ENCODE data around the gene PRDM16. TPM values are rescaled to one million over a fixed set of nuclear protein-coding genes. Genes with fewer than 3 reads are reported as not detected.

Gene PRDM16
- total RNA-seq, 1 experiment from 2014 or later: not detected

DNA sequence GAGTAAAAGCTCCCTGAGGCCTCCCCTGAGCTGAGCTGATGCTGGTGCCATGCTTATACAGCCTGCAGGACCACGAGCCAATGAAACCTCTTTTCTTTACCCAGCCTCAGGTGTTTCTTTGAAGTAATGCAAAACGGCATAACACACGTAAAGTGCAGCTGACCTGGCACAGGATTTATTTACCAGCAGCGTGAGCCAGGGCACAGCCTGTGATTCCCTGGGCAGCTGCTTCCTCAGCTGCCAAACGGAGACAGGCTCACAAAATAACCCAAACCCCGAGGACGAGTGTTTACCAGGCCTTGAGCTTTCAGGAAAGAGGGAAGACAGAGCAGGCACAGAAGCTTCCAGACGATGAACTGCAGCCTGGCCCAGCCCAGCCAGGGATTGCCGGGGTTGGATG is 264.9 kb downstream of the PRDM16 start:
- no peak overlapping the region for H3K4me3 Mint-ChIP-seq (ENCODE audit: unreplicated experiment)
- no TSS peak for BruUV-seq (replicated peaks)
- intact Hi-C loops (cut with micrococcal nuclease): no loop called here
- H3K27ac Mint-ChIP-seq (ENCODE audit: low read depth, unreplicated experiment): no peak overlapping the region
- no peaks in the 10 kb centered on the region for H3K27me3 Mint-ChIP-seq (ENCODE audit: insufficient read depth, unreplicated experiment)
- H3K36me3 Mint-ChIP-seq (ENCODE audit: insufficient read depth, unreplicated experiment): no peaks in the 10 kb centered on the region
- TF ChIP-seq, protein P1, sequence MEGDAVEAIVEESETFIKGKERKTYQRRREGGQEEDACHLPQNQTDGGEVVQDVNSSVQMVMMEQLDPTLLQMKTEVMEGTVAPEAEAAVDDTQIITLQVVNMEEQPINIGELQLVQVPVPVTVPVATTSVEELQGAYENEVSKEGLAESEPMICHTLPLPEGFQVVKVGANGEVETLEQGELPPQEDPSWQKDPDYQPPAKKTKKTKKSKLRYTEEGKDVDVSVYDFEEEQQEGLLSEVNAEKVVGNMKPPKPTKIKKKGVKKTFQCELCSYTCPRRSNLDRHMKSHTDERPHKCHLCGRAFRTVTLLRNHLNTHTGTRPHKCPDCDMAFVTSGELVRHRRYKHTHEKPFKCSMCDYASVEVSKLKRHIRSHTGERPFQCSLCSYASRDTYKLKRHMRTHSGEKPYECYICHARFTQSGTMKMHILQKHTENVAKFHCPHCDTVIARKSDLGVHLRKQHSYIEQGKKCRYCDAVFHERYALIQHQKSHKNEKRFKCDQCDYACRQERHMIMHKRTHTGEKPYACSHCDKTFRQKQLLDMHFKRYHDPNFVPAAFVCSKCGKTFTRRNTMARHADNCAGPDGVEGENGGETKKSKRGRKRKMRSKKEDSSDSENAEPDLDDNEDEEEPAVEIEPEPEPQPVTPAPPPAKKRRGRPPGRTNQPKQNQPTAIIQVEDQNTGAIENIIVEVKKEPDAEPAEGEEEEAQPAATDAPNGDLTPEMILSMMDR (IDR thresholded peaks at IDR 0.05; ENCODE audit: unreplicated experiment): no peak
- ChIA-PET CTCF (interaction anchor here (0.6 kb wide), 1 partner anchor 452 kb away, joined by 3 read pairs; no protein-coding TSS in a partner anchor), POLR2A (interaction anchor here (0.5 kb wide), 1 partner anchor 768 kb away, joined by 3 read pairs; no protein-coding TSS in a partner anchor)
- no peaks in the 10 kb centered on the region for H3K4me1 Mint-ChIP-seq (ENCODE audit: insufficient read depth, unreplicated experiment)
- H3K9me3 Mint-ChIP-seq (ENCODE audit: unreplicated experiment): no peaks in the 10 kb centered on the region
- no peak for DNase-seq (ENCODE audit: unreplicated experiment)

GRCh38 chr1:3334366-3334765 is 265.4 kb downstream of the PRDM16 start:
- no TSS peak for BruUV-seq (replicated peaks)
- no peak overlapping the region for H3K27ac Mint-ChIP-seq (ENCODE audit: low read depth, unreplicated experiment)
- H3K4me3 Mint-ChIP-seq (ENCODE audit: unreplicated experiment): no peak overlapping the region
- no peak for DNase-seq (ENCODE audit: unreplicated experiment)
- no peaks in the 10 kb centered on the region for H3K4me1 Mint-ChIP-seq (ENCODE audit: insufficient read depth, unreplicated experiment)
- CTCF ChIA-PET: no interaction called here
- H3K36me3 Mint-ChIP-seq (ENCODE audit: insufficient read depth, unreplicated experiment): no peaks in the 10 kb centered on the region
- no peaks in the 10 kb centered on the region for H3K27me3 Mint-ChIP-seq (ENCODE audit: insufficient read depth, unreplicated experiment)
- H3K9me3 Mint-ChIP-seq (ENCODE audit: unreplicated experiment): no peaks in the 10 kb centered on the region
- intact Hi-C loops (cut with micrococcal nuclease): no loop called here
- POLR2A ChIA-PET: no interaction called here
- TF ChIP-seq, protein P1 (IDR thresholded peaks at IDR 0.05; ENCODE audit: unreplicated experiment): no peak

DNA sequence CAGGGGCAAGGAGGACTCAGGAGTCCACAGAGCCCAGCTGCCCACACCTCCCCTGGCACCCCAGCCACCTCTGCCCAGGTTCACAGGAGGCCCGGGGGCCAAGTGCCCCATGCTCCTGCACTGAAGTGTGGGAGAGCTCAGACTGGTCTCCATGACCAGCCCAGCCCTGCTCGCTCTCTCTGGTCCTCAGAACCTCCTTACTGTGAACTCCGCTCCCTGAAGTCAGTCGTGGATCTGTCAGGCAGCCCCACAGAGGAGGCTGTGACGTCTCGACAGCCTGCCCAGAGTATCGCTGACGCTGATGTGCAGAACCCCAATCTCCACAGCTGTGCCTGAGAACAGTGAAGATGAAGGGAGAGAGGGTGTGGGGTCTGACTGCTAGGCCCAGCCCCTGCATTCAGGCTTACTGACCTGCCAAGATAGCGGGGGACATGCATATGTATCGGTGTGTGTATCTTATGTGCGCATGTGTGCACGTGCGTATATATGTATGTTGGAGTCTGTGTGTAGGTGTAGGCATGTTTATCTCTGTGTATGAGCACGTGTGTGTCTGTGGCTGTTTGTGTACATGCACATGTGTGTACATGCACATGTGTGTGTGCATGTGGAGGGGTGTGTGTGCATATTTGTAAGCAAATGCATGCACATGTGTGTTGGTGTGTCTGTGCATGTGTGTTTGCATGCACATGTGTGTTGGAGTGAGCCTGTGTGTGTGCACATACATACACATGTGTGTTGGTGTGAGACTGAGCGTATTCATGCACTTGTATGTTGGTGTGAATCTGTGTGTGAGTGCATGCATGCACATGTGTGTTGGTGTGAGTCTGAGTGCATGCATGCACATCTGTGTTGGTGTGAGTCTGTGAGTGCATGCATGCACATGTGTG is 267.0 kb downstream of the PRDM16 start:
- H3K36me3 Mint-ChIP-seq (ENCODE audit: insufficient read depth, unreplicated experiment): no peaks in the 10 kb centered on the region
- no peaks in the 10 kb centered on the region for H3K4me1 Mint-ChIP-seq (ENCODE audit: insufficient read depth, unreplicated experiment)
- BruUV-seq (replicated peaks): no TSS peak
- ChIA-PET CTCF (no interaction called here), POLR2A (no interaction called here)
- intact Hi-C loops (cut with micrococcal nuclease): no loop called here
- H3K4me3 Mint-ChIP-seq (ENCODE audit: unreplicated experiment): no peak overlapping the region
- H3K9me3 Mint-ChIP-seq (ENCODE audit: unreplicated experiment): no peaks in the 10 kb centered on the region
- H3K27me3 Mint-ChIP-seq (ENCODE audit: insufficient read depth, unreplicated experiment): no peaks in the 10 kb centered on the region
- DNase-seq (ENCODE audit: unreplicated experiment): no peak
- no peak overlapping the region for H3K27ac Mint-ChIP-seq (ENCODE audit: low read depth, unreplicated experiment)
- TF ChIP-seq, protein P1 (IDR thresholded peaks at IDR 0.05; ENCODE audit: unreplicated experiment): no peak

DNA sequence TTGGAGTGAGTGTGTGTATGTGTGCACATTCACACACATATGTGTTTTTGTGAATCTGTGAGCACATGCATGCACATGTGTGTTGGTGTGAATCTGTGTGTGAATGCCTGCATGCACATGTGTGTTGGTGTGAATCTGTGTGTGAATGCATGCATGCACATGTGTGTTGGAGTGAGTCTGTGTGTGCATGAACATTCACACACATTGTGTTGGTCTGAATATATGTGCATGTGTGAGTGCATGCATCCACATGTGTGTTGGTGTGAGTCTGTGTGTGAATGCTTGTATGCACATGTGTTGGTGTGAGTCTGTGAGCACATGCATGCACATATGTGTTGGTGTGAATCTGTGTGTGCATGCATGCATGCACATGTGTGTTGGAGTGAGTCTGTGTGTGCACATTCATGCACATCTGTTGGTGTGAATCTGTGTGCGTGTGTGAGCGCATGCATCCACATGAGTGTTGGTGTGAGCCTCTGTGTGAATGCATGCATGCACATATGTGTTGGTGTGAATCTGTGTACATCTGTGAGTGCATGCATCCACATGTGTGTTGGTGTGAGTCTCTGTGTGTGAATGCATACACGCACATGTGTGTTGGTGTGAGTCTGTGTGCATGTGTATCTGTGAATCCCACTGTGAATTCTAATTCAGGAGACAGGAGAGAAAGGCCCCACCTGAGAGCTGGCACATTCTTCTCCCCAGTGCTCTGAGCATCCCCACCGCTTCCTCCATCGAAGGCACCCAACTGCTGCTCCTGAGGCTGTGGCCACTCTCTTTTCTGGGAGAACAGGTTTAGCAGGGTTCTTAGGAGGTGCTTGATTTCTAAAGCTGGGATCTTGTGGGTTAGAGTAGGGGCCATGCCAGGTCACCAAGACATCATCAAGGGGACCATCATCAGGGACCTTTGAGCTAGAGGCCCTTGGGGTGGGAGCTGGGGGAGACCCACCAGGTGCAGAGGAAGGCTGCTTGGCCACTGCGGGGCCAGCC is 267.9 kb downstream of the PRDM16 start:
- Mint-ChIP-seq H3K27me3 (ENCODE audit: insufficient read depth, unreplicated experiment) (no peaks in the 10 kb centered on the region), H3K36me3 (ENCODE audit: insufficient read depth, unreplicated experiment) (no peaks in the 10 kb centered on the region), H3K9me3 (ENCODE audit: unreplicated experiment) (no peaks in the 10 kb centered on the region), H3K4me3 (ENCODE audit: unreplicated experiment) (no peak overlapping the region), H3K27ac (ENCODE audit: low read depth, unreplicated experiment) (no peak overlapping the region), H3K4me1 (ENCODE audit: insufficient read depth, unreplicated experiment) (no peaks in the 10 kb centered on the region)
- BruUV-seq (replicated peaks): no TSS peak
- intact Hi-C loops (cut with micrococcal nuclease): no loop called here
- CTCF ChIA-PET: interaction anchor here (0.5 kb wide), 1 partner anchor 1395 kb away, joined by 3 read pairs; no protein-coding TSS in a partner anchor
- DNase-seq (ENCODE audit: unreplicated experiment): no peak
- TF ChIP-seq, protein P1 (IDR thresholded peaks at IDR 0.05; ENCODE audit: unreplicated experiment): no peak
- POLR2A ChIA-PET: no interaction called here

All from MCF 10A (cell line).